Neural cell (in vitro differentiated cells): ENCODE measurements around the gene PRKAR1A.

Source experiments
- EP300 ChIP-seq: fragments of 450-650 bp; conservative IDR thresholded peaks from 2 replicates; pipeline ENCODE4 v1.6.1; 2014; ENCODE audit warnings: antibody characterized with exemption, mild to moderate bottlenecking, moderate library complexity; ENCODE audit not compliant: poor library complexity, severe bottlenecking
- EZH2 ChIP-seq: fragments of 200-600, 300-800 bp; shearing (Covaris generic), sonication (generic); IDR thresholded peaks from 2 replicates; pipeline ENCODE4 v1.6.1; 2014; ENCODE audit warnings: antibody characterized with exemption, low read length, borderline replicate concordance, mild to moderate bottlenecking; ENCODE audit not compliant: insufficient read depth, poor library complexity, severe bottlenecking
- MXI1 ChIP-seq: fragments of 450-650 bp; conservative IDR thresholded peaks from 2 replicates; pipeline ENCODE4 v1.6.1; 2014; ENCODE audit warnings: antibody characterized with exemption, mild to moderate bottlenecking; ENCODE audit not compliant: poor library complexity, severe bottlenecking
- POLR2AphosphoS5 ChIP-seq: IDR thresholded peaks from 2 replicates; pipeline ENCODE4 v1.6.1; 2012
- RAD21 ChIP-seq: fragments of 450-650 bp; conservative IDR thresholded peaks from 2 replicates; pipeline ENCODE4 v1.6.1; 2014; ENCODE audit warnings: antibody characterized with exemption, mild to moderate bottlenecking, moderate library complexity
- SMC3 ChIP-seq: fragments of 450-650 bp; conservative IDR thresholded peaks from 2 replicates; pipeline ENCODE4 v1.6.1; 2014; ENCODE audit warnings: antibody characterized with exemption, mild to moderate bottlenecking, moderate library complexity; ENCODE audit not compliant: poor library complexity
- TAF1 ChIP-seq: IDR thresholded peaks from 2 replicates; pipeline ENCODE4 v1.6.1; 2012; ENCODE audit warnings: low read depth
- TF ChIP-seq, protein P1 (sequence below): fragments of 450-650 bp; IDR thresholded peaks from 2 replicates; pipeline ENCODE4 v1.5.1; 2014; ENCODE audit warnings: antibody characterized with exemption, mild to moderate bottlenecking, moderate library complexity; ENCODE audit not compliant: poor library complexity, severe bottlenecking
- TF ChIP-seq, protein P2 (sequence below): IDR thresholded peaks from 2 replicates; pipeline ENCODE4 v1.6.1; 2012; ENCODE audit warnings: borderline replicate concordance

DNA sequence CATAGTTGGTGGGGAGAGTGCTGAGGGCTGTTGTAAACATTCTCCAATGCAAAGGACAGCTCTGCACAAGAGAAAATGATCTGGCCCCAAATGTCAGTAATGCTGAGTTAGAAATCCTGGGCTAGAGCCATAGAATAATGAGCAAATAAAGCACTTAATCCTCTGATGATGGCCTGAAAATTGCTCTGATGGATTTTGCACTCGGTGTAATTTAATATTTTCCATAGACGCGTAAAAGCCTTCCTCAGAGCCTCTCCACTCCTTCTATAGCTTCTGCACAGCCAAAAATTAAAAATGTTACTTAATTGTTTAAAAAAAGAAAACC, 65.2 kb downstream of the PRKAR1A start:
- TF ChIP-seq, protein P1, sequence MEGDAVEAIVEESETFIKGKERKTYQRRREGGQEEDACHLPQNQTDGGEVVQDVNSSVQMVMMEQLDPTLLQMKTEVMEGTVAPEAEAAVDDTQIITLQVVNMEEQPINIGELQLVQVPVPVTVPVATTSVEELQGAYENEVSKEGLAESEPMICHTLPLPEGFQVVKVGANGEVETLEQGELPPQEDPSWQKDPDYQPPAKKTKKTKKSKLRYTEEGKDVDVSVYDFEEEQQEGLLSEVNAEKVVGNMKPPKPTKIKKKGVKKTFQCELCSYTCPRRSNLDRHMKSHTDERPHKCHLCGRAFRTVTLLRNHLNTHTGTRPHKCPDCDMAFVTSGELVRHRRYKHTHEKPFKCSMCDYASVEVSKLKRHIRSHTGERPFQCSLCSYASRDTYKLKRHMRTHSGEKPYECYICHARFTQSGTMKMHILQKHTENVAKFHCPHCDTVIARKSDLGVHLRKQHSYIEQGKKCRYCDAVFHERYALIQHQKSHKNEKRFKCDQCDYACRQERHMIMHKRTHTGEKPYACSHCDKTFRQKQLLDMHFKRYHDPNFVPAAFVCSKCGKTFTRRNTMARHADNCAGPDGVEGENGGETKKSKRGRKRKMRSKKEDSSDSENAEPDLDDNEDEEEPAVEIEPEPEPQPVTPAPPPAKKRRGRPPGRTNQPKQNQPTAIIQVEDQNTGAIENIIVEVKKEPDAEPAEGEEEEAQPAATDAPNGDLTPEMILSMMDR: no peak
- TF ChIP-seq MXI1: no peak
- no peak for TF ChIP-seq TAF1
- TF ChIP-seq POLR2AphosphoS5: no peak
- TF ChIP-seq, protein P2, sequence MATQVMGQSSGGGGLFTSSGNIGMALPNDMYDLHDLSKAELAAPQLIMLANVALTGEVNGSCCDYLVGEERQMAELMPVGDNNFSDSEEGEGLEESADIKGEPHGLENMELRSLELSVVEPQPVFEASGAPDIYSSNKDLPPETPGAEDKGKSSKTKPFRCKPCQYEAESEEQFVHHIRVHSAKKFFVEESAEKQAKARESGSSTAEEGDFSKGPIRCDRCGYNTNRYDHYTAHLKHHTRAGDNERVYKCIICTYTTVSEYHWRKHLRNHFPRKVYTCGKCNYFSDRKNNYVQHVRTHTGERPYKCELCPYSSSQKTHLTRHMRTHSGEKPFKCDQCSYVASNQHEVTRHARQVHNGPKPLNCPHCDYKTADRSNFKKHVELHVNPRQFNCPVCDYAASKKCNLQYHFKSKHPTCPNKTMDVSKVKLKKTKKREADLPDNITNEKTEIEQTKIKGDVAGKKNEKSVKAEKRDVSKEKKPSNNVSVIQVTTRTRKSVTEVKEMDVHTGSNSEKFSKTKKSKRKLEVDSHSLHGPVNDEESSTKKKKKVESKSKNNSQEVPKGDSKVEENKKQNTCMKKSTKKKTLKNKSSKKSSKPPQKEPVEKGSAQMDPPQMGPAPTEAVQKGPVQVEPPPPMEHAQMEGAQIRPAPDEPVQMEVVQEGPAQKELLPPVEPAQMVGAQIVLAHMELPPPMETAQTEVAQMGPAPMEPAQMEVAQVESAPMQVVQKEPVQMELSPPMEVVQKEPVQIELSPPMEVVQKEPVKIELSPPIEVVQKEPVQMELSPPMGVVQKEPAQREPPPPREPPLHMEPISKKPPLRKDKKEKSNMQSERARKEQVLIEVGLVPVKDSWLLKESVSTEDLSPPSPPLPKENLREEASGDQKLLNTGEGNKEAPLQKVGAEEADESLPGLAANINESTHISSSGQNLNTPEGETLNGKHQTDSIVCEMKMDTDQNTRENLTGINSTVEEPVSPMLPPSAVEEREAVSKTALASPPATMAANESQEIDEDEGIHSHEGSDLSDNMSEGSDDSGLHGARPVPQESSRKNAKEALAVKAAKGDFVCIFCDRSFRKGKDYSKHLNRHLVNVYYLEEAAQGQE: no peak
- TF ChIP-seq RAD21: no peak
- no peak for TF ChIP-seq EP300
- no peak for TF ChIP-seq EZH2
- TF ChIP-seq SMC3: no peak
